HG02623 (cell line): ENCODE measurements around the gene TSPAN14.

Experiments
- ATAC-seq: cut with Tn5 transposase; IDR thresholded peaks from one replicate; pipeline ENCODE4 v1.9.1; 2021; ENCODE audit warnings: moderate library complexity; ENCODE audit not compliant: unreplicated experiment

The TSPAN14 gene

GRCh38 chr10:80421707-80422536, 32.2 kb upstream of the TSPAN14 start:
- peak; percentile 93 for ATAC-seq

DNA sequence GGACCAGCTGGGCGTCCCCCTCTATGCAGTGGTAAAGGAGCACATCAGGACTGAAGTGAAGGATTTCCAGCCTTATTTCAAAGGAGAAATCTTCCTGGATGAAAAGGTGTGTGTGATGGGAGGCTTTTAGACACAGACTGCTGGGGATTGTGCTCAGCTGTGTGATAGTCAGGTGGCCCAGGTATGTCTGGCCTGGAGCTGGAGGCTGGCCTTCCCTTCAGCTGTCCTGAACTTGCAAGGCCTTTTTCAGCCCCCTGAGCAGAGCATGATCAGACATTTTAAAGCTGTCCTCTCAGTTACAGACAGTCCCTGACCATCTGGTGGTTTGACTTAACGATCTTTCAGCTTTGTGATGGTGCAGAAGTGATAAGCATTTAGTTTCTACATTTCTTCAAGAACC, 28.2 kb upstream of the TSPAN14 start:
- ATAC-seq, result no peak

DNA sequence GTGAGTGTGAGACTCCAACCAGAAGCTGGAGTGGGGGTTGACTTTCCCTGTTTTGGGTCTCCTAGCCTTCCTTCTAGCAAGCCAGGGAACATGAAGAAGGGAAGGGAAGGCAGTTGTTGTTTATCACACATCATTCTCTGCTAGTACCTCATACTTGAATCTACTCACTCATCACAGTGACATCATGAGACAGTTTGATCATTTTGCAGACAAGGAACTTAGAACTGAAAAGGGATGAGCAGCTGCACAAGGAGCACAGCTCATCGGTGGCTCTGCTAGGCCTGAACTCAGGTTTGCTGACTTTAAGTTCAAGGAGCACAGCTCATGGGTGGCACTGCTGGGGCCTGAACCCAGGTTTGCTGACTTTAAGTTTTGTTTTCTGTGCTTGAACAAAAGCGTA, 26.6 kb upstream of the TSPAN14 start:
- no peak for ATAC-seq

GRCh38 chr10:80429521-80429973, 24.6 kb upstream of the TSPAN14 start:
- no peak for ATAC-seq

- ATAC-seq, result no peak
These were observed 21.0 kb upstream of the TSPAN14 start for GRCh38 chr10:80433134-80433533.

DNA sequence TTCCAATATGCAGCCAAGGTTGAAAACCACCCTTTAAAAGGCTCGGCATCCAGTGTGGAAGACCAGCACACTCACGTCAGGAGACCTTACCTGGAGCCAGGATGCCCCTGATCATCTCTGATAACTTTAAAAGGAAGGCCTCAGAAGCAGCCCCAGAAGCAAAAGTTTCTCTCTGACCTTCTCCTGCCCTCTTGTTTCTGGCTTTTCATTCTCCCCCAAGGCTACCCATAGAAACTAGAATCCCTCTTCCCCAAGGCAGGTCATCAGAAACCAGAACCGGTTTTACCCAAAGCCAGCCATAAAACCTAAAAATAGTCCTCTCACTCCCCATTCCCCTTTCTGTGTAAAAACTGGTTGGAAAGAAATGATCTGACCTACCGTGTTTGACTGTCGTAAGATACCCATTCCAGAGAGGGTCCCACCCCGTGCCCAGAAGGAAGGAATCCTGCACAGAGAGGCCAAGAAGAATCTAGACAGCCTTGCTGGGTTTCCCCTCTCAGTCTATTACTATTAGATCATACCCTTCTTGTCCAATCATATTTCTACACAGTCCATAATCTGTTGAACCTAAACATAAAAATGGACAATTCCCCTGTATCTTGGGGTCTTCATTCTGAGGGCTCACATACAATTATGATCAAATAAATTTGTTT, 17.5 kb upstream of the TSPAN14 start:
- ATAC-seq, result no peak

- no peak for ATAC-seq
These were observed 16.9 kb upstream of the TSPAN14 start for GRCh38 chr10:80437227-80437626.

DNA sequence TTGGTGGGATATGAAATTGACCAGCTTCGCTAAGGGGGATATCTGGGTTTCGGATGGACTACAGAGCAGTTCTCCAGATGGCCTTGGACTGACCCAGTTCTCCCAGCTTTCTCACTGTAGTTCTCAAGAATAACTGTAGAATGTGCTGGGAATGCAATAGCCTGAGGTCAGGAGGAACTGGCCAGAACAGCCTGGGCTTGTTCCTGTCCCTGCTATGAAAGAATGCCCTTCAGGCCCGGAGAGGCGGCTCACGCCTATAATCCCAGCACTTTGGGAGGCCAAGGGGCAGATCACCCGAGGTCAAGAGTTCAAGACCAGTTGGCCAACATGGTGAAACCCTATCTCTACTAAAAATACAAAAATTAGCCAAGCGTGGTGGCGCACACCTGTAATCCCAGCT, 12.3 kb upstream of the TSPAN14 start:
- ATAC-seq, result no peak

DNA sequence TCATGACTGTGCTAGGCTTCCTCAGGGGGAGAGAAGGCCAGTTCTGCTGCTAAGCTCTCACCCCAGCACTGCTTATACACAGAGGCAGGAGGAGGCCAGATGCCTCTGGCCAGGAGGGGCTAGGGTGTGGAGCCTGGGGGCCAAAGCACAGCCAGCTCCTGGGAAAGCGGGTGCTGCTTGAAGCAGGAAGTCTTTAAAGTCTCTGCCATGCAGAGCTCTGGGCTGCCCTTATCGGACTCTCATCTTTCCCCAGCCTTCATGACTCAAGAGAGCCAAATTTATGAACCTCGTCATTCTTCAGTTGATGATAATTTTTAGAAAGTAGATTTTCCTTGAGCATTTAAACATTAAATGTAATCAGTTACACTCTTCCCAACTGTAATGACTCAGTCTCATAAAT, 11.2 kb upstream of the TSPAN14 start:
- ATAC-seq, result no peak

- ATAC-seq, result no peak
These were observed 10.6 kb upstream of the TSPAN14 start for GRCh38 chr10:80443531-80443974.

DNA sequence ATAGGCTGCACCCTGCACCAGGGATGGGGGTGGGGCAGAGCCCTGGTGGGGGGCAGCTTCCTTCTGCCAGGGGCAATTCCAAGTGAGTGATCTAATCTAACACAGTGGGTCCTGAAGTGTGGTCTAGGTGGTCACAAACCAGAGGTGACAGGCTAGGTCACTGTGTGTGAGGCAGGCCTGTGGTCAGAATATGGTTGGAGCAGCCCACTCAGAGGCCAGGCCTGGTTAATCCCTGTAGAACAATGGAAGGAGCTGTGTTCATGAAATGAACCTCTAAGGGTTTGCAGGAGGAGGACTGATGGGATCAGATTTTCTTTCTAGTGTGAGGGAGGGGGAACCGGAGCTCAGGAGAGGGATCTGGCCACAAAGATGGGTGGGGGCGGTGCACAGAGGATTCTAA, 10.0 kb upstream of the TSPAN14 start:
- ATAC-seq, result no peak

DNA sequence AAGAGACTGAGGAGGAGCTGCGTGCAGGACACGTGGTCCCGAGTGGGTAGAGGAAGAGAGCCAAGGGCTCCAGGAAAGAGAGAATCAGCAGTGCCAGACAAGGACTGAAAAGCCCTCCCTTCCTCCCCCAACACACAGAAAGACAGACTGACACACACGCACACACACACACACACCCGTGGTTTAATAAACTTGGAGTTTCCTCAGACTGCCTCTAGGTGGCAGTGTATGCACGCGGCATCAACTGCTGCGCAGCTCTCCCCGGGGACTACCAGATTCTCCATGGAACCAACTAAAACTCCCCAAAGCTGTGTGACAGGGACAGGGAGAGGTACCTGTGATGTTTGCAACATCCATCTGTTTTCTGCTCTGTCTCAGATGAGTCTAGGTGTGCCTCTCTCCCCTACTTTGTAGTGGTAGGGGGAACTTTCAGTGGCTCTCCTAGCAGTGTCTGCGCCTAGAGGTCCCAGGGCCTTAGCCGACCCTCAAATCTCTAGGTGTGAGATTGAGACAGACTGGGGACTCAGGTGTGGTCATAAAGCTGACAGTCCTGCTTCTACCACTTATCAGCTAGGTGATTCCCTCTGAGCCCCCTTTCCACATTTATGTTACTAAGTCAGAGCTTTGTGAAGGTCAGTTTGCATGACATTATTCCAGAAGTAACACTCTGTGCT, 9.3 kb upstream of the TSPAN14 start:
- ATAC-seq, result peak; percentile 76

- no peak for ATAC-seq
These were observed 6.5 kb upstream of the TSPAN14 start for GRCh38 chr10:80447436-80448190.

DNA sequence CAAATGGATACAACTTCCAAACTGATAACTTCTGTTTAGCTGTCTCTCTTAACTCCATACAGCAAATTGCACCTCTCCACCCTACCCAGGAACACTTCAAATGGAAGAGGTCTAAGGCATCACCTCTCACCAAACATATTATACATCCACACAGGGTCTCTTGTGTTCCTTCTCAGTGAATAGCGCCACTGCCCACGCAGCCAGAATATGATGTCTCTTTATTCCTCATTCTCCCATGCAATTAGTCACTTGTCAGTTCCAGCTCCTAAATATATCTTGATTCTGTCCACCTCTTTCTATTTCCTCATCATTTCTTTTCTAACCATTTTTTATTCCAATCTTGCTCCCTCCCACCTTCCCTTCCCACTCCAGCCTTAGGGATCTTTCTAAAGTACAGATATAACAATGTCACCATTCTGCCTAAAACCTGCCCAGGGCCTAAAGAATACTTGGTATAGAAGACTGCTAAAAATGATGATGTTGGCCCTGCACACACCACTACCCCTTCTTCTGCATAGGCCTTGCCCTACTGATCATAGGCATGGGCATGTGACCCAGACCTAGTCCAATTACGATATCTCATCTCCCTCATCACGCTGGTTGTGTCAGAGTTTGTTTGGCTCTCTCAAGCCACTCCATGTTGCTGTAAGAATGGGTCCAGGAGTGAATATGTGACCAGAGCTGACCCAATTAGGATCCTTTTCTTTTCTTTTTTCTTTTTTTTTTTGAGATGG, 5.7 kb upstream of the TSPAN14 start:
- no peak for ATAC-seq

DNA sequence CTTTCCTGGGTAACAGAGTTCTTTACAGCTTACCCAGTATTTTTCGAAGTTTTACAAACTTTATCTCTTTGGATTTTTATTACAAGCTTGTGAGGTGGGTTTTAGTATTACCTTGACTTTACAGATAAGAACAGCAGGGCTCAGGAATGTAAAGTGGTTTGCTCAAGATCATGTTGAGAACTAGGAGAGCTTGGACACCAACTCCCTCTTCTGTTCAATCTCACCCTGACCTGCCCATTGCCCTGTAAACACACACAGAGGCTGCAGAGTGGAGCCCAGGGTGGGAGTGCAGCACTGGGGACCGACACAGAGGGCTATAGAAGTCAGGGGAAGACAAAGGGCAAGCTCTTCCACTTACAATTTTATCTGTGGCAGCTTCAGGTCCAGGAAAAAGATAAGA, 4.6 kb upstream of the TSPAN14 start:
- no peak for ATAC-seq

GRCh38 chr10:80451132-80451531, 3.0 kb upstream of the TSPAN14 start:
- no peak for ATAC-seq

DNA sequence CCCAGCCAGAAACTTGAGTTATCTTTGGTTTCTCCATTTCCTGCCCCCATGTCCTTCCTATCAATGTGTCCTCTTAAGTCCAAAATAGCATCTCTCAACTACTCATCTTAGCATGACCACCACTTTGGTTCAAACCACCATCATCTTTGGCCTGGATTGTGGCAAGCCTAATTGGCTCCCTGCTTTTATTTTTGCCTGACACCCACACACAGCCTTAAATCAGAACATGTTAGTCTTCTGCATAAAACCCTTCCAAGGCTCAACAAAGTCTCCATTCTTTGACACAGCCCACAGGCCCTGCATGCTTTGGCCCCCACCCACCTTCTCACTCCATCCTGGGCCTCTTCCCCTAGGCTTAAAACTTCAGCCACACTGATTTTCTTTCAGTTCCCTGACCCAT, 2.0 kb upstream of the TSPAN14 start:
- no peak for ATAC-seq

- ATAC-seq, result no peak
These were observed 1.5 kb upstream of the TSPAN14 start for GRCh38 chr10:80452640-80453039.

GRCh38 chr10:80453056-80453841, 861 bp upstream of the TSPAN14 start:
- ATAC-seq, result no peak
